ENCODE results near the gene MED12L. TPM values are rescaled to one million over a fixed set of nuclear protein-coding genes. Genes with fewer than 3 reads are reported as not detected.

The MED12L gene
- total and polyA plus RNA-seq, 2 experiments from 2014 or later: 0.07 to 2.7 TPM

DNA sequence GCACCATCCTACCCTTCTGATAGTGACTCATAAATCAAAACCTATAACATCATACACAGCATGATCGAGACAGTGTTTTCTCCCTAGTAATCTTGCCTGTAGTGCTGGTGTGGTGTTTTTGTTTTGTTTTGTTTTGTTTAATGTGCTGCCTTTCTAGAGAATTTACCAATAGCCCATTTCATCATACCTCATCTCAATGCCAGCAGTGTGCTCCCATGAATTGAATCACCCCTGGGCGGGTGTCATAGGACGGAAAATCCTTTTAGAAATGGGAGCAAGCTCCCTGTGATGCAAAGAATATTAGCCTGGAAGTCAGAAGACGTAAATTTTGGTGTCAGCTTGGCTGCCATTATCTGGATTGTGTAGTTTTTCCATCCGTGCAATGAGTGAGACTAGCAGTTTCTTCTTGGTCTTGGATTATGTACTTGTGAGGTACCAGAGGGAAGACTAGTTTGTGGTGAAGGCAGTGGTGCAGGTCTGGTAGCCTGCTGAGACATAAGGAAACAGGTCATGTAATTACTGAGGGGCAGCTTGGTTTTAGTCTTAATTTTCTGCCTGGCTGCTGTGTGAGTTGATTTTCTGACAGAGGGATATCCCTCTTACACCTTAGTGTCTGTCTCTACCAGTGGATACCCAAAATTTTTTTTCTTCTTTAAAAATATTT is 345.5 kb downstream of the MED12L start:
- Histone ChIP-seq H3K4me3 (no peak overlapping the region), H3K4me1 (ENCODE audit: insufficient read depth) (no peaks in the 10 kb centered on the region), H3K4me2 (no peak overlapping the region), H3K36me3 (replicated peaks; ENCODE audit: insufficient read depth, low read depth) (no peaks in the 10 kb centered on the region), H3K27ac (no peak overlapping the region), H3K79me2 (no peaks in the 10 kb centered on the region), H2AFZ (no peak overlapping the region), H4K20me1 (ENCODE audit: insufficient read depth, poor library complexity, severe bottlenecking) (no peaks in the 10 kb centered on the region), H3K9me3 (ENCODE audit: low read depth) (no peaks in the 10 kb centered on the region), H3K9me2 (replicated peaks; ENCODE audit: insufficient read depth) (no peaks in the 10 kb centered on the region), H3K27me3 (no peaks in the 10 kb centered on the region)
- WGBS (ENCODE audit: low lambda C conversion rate, missing lambda C conversion rate): 92% methylated on average over 5 of the region's 5 CpGs
- no peak for TF ChIP-seq EZH2phosphoT487 (IDR thresholded peaks at IDR 0.05; ENCODE audit: low read depth, severe bottlenecking, unreplicated experiment)
- TF ChIP-seq, protein P1, sequence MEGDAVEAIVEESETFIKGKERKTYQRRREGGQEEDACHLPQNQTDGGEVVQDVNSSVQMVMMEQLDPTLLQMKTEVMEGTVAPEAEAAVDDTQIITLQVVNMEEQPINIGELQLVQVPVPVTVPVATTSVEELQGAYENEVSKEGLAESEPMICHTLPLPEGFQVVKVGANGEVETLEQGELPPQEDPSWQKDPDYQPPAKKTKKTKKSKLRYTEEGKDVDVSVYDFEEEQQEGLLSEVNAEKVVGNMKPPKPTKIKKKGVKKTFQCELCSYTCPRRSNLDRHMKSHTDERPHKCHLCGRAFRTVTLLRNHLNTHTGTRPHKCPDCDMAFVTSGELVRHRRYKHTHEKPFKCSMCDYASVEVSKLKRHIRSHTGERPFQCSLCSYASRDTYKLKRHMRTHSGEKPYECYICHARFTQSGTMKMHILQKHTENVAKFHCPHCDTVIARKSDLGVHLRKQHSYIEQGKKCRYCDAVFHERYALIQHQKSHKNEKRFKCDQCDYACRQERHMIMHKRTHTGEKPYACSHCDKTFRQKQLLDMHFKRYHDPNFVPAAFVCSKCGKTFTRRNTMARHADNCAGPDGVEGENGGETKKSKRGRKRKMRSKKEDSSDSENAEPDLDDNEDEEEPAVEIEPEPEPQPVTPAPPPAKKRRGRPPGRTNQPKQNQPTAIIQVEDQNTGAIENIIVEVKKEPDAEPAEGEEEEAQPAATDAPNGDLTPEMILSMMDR (IDR thresholded peaks at IDR 0.05; ENCODE audit: poor library complexity): no peak
- no peak for TF ChIP-seq EZH2 (IDR thresholded peaks at IDR 0.05; ENCODE audit: borderline replicate concordance)
- no peak for DNase-seq (ENCODE audit: low spot score)

DNA sequence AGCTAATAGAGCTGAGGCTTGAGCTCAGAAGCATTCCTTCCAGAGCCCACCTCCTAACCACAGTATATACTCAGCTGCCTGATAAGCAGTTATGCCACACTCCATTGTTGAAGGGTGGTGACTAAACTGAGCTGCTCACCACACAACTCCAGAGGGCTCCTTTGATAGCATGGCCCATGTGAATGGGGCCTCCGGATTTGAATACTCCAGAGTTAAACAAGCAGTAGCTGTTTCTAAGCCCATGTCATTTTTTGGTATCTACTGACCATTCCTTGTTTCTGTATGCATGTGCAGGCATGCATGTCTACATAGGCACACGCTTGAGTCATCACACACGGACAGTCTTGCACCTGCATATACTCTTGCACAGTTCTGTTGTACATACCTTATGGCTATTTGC is 346.5 kb downstream of the MED12L start:
- Histone ChIP-seq H2AFZ (no peak overlapping the region), H3K4me2 (no peak overlapping the region), H3K27me3 (no peaks in the 10 kb centered on the region), H3K9me2 (replicated peaks; ENCODE audit: insufficient read depth) (no peaks in the 10 kb centered on the region), H3K79me2 (no peaks in the 10 kb centered on the region), H3K27ac (no peak overlapping the region), H3K4me1 (ENCODE audit: insufficient read depth) (no peaks in the 10 kb centered on the region), H3K4me3 (no peak overlapping the region), H3K9me3 (ENCODE audit: low read depth) (no peaks in the 10 kb centered on the region), H4K20me1 (ENCODE audit: insufficient read depth, poor library complexity, severe bottlenecking) (no peaks in the 10 kb centered on the region), H3K36me3 (replicated peaks; ENCODE audit: insufficient read depth, low read depth) (no peaks in the 10 kb centered on the region)
- TF ChIP-seq EZH2 (IDR thresholded peaks at IDR 0.05; ENCODE audit: borderline replicate concordance): no peak
- TF ChIP-seq, protein P1 (IDR thresholded peaks at IDR 0.05; ENCODE audit: poor library complexity): no peak
- TF ChIP-seq EZH2phosphoT487 (IDR thresholded peaks at IDR 0.05; ENCODE audit: low read depth, severe bottlenecking, unreplicated experiment): no peak
- 91% methylated on average over 3 of the region's 3 CpGs for WGBS (ENCODE audit: low lambda C conversion rate, missing lambda C conversion rate)
- no peak for DNase-seq (ENCODE audit: low spot score)

DNA sequence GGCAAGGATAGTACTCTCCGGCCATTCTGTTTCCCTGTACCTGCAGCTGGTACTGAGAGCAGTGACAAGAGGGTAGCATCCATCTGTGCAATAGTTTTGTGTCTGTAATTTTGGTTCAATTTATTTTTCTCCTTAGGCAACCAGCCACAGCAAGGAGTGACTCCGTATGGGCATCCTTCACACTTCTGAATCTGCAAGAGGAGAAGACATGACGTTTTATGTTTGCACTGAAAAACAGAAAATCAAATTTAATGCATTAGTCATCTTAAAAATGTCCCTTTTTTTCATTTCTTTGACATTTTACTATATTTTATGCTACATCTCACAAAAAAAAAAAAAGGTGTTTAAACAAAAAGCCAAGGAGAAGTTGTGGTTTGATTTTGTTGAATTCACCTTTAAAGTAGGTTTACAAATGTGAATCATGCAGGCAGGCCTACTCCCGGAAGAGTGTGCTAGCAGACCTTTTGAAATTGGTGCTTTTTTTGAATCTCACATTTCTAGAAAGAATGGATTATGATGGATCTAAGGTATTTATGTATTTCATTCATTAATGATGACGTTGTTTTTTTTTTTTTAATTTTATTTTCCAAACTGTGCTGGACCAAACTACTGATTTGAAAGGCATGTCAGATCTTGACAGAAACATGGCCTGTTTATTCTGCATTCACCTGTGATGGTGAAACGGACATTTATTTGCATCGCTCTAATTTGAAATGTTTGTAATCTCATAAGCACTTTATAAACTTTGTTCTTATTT is 347.3 kb downstream of the MED12L start:
- no peaks in the 10 kb centered on the region for H3K9me2 ChIP-seq (replicated peaks; ENCODE audit: insufficient read depth)
- H3K4me3 ChIP-seq: no peak overlapping the region
- no peaks in the 10 kb centered on the region for H3K36me3 ChIP-seq (replicated peaks; ENCODE audit: insufficient read depth, low read depth)
- H4K20me1 ChIP-seq (ENCODE audit: insufficient read depth, poor library complexity, severe bottlenecking): no peaks in the 10 kb centered on the region
- no peaks in the 10 kb centered on the region for H3K27me3 ChIP-seq
- no peak for TF ChIP-seq EZH2phosphoT487 (IDR thresholded peaks at IDR 0.05; ENCODE audit: low read depth, severe bottlenecking, unreplicated experiment)
- TF ChIP-seq, protein P1 (IDR thresholded peaks at IDR 0.05; ENCODE audit: poor library complexity): no peak
- TF ChIP-seq EZH2 (IDR thresholded peaks at IDR 0.05; ENCODE audit: borderline replicate concordance): no peak
- no peak overlapping the region for H3K4me2 ChIP-seq
- H2AFZ ChIP-seq: no peak overlapping the region
- no peak for DNase-seq (ENCODE audit: low spot score)
- no peaks in the 10 kb centered on the region for H3K4me1 ChIP-seq (ENCODE audit: insufficient read depth)
- 92% methylated on average over 7 of the region's 7 CpGs for WGBS (ENCODE audit: low lambda C conversion rate, missing lambda C conversion rate)
- no peak overlapping the region for H3K27ac ChIP-seq
- no peaks in the 10 kb centered on the region for H3K79me2 ChIP-seq
- no peaks in the 10 kb centered on the region for H3K9me3 ChIP-seq (ENCODE audit: low read depth)
